Natural killer cell (primary cell): ENCODE measurements around the gene ZNF518A. TPM values are rescaled to one million over a fixed set of nuclear protein-coding genes. Genes with fewer than 3 reads are reported as not detected.

Source experiments
- ATAC-seq, 3 donors: fragments of 150-1000 bp in 2 of 3; fragments of 200-7000 bp in 1 of 3; cut with Tn5 transposase; 1 replicate in 1 of 3; 2 replicates in 2 of 3; pipeline ENCODE4 v1.10.0; 2021; ENCODE audit warnings: mild to moderate bottlenecking in 2 of 3, moderate library complexity in 2 of 3
- DNase-seq, 2 donors: peaks; one replicate each; pipeline versions ENCODE4 v3.0.0 to v3.0.0-alpha.2; 2013 to 2021; ENCODE audit warnings: mixed read lengths in 1 of 2
- H3K27ac ChIP-seq: one replicate; pipeline ENCODE4 v1.5.1; 2013; ENCODE audit warnings: mild to moderate bottlenecking, low read length
- H3K27me3 ChIP-seq: one replicate; pipeline ENCODE4 v1.6.1; 2013; ENCODE audit warnings: low read length; ENCODE audit not compliant: control insufficient read depth, insufficient read depth
- H3K36me3 ChIP-seq: one replicate; pipeline ENCODE4 v1.6.1; 2013; ENCODE audit warnings: low read length; ENCODE audit not compliant: control insufficient read depth, insufficient read depth
- H3K4me1 ChIP-seq: one replicate; pipeline ENCODE4 v1.6.1; 2013; ENCODE audit warnings: low read length; ENCODE audit not compliant: control insufficient read depth, insufficient read depth
- H3K4me3 ChIP-seq: one replicate; pipeline ENCODE4 v1.5.1; 2013; ENCODE audit warnings: low read length
- H3K9me3 ChIP-seq: one replicate; pipeline ENCODE4 v1.6.1; 2013; ENCODE audit warnings: low read length; ENCODE audit not compliant: control insufficient read depth, insufficient read depth
- H3K27ac Mint-ChIP-seq, 2 donors: one replicate each; pipeline ENCODE4 v1.8.0; 2022; ENCODE audit warnings: mild to moderate bottlenecking in 2 of 2, mixed read lengths in 2 of 2, moderate library complexity in 1 of 2
- H3K27me3 Mint-ChIP-seq, 2 donors: one replicate each; pipeline ENCODE4 v1.8.0; 2022; ENCODE audit warnings: low read depth in 2 of 2, mixed read lengths in 2 of 2
- H3K36me3 Mint-ChIP-seq: one replicate; pipeline ENCODE4 v1.8.0; 2022; ENCODE audit warnings: mixed read lengths
- H3K4me1 Mint-ChIP-seq, 2 donors: one replicate each; pipeline ENCODE4 v1.8.0; 2022; ENCODE audit warnings: mixed read lengths in 2 of 2
- H3K4me3 Mint-ChIP-seq: one replicate; pipeline ENCODE4 v1.8.0; 2022; ENCODE audit warnings: mild to moderate bottlenecking, moderate library complexity, mixed read lengths
- H3K9me3 Mint-ChIP-seq, 2 donors: one replicate each; pipeline ENCODE4 v1.8.0; 2022; ENCODE audit warnings: mixed read lengths in 2 of 2
- CTCF ChIP-seq: fragments of 200-600 bp; IDR thresholded peaks from one replicate; pipeline ENCODE4 v1.8.0; 2022; ENCODE audit warnings: antibody characterized with exemption
- WGBS: methylation state at CpG from one replicate; pipeline ENCODE4 v1.1.7; 2013; ENCODE audit warnings: missing lambda C conversion rate; ENCODE audit not compliant: insufficient coverage; 5-methylcytosine and 5-hydroxymethylcytosine counted together
- intact Hi-C: fragments of 100-400 bp; cut with micrococcal nuclease; formaldehyde crosslinking; loops from one replicate; pipeline ENCODE4 v1.14.2; 2022
- total RNA-seq, 4 donors: library from RNA; stranded (reverse); fragments of 120-200 nt in 1 of 4; gene quantifications; one replicate each; pipeline versions ENCODE4 v1.2.3 to v1.2.4, GENCODE V29; 2013 to 2022

Gene ZNF518A
- total RNA-seq, 3 donors from 2014 or later (not counting 1 experiment from before 2014, with no cell fraction given): 17.6 to 34.7 (median 21.8) TPM

- no peak for TF ChIP-seq CTCF
- H3K4me1 Mint-ChIP-seq: no peaks in the 10 kb centered on the region
- H3K27ac Mint-ChIP-seq: no peak overlapping the region
- ATAC-seq (no peak), DNase-seq (no peak)
- Histone ChIP-seq H3K9me3 (no peaks in the 10 kb centered on the region), H3K4me1 (no peaks in the 10 kb centered on the region), H3K36me3 (no peaks in the 10 kb centered on the region), H3K4me3 (no peak overlapping the region), H3K27ac (no peak overlapping the region), H3K27me3 (peaks cover 37% of the 10 kb centered on the region)
- peaks cover 66 to 98% of the 10 kb centered on the region in 2 donors for H3K27me3 Mint-ChIP-seq
- WGBS: 87% methylated on average over 1 of the region's 3 CpGs
- intact Hi-C loops: no loop called here
- no peaks in the 10 kb centered on the region for H3K36me3 Mint-ChIP-seq
- no peaks in the 10 kb centered on the region for H3K9me3 Mint-ChIP-seq
- no peak overlapping the region for H3K4me3 Mint-ChIP-seq
Observed at GRCh38 chr10:96097865-96098264, 32.2 kb upstream of the ZNF518A start.

GRCh38 chr10:96107623-96108038 is 22.5 kb upstream of the ZNF518A start:
- ATAC-seq (no peak), DNase-seq (no peak)
- Histone ChIP-seq H3K4me3 (no peak overlapping the region), H3K4me1 (no peaks in the 10 kb centered on the region), H3K27me3 (peaks cover 53% of the 10 kb centered on the region), H3K27ac (no peak overlapping the region), H3K36me3 (no peaks in the 10 kb centered on the region), H3K9me3 (no peaks in the 10 kb centered on the region)
- Mint-ChIP-seq H3K36me3 (peaks cover 19% of the 10 kb centered on the region), H3K9me3 (no peaks in the 10 kb centered on the region), H3K4me3 (no peak overlapping the region), H3K27ac (no peak overlapping the region), H3K4me1 (no peaks in the 10 kb centered on the region), H3K27me3 (peaks cover 60 to 78% of the 10 kb centered on the region in 2 donors)
- 72% methylated on average over 3 of the region's 3 CpGs for WGBS
- intact Hi-C loops: no loop called here
- no peak for TF ChIP-seq CTCF

GRCh38 chr10:96112531-96112930 is 17.6 kb upstream of the ZNF518A start:
- Histone ChIP-seq H3K27me3 (peaks cover 59% of the 10 kb centered on the region), H3K36me3 (no peaks in the 10 kb centered on the region), H3K27ac (no peak overlapping the region), H3K4me1 (no peaks in the 10 kb centered on the region), H3K9me3 (no peaks in the 10 kb centered on the region), H3K4me3 (no peak overlapping the region)
- DNase-seq (no peak), ATAC-seq (no peak)
- Mint-ChIP-seq H3K4me1 (no peaks in the 10 kb centered on the region), H3K9me3 (no peaks in the 10 kb centered on the region), H3K27ac (no peak overlapping the region), H3K36me3 (peaks cover 19% of the 10 kb centered on the region), H3K27me3 (peaks cover 75 to 93% of the 10 kb centered on the region in 2 donors), H3K4me3 (no peak overlapping the region)
- no peak for TF ChIP-seq CTCF
- WGBS: 96% methylated on average over 7 of the region's 7 CpGs
- intact Hi-C loops: no loop called here
